Activated CD8-positive, alpha-beta memory T cell treated with anti-CD3 and anti-CD28 coated beads for 24 hours (primary cell): Measurements from ENCODE around the gene SORBS2.
"Not testable (repeated sequence)": the region's sequence is repeated elsewhere in the genome, so short reads cannot be mapped to it uniquely, and the experiment has no call there.

Experiments used
- DNase-seq: peaks from one replicate; pipeline ENCODE4 v3.0.0-alpha.2; 2020

Gene SORBS2

GRCh38 chr4:185708348-185708747, 103.6 kb downstream of the SORBS2 start:
- DNase-seq = no peak

GRCh38 chr4:185707622-185708021, 104.4 kb downstream of the SORBS2 start:
- not testable (repeated sequence) for DNase-seq

GRCh38 chr4:185702147-185702663, 109.8 kb downstream of the SORBS2 start:
- DNase-seq = no peak

GRCh38 chr4:185700630-185701029, 111.4 kb downstream of the SORBS2 start:
- DNase-seq = no peak

- DNase-seq = no peak
These were observed 111.9 kb downstream of the SORBS2 start for GRCh38 chr4:185700048-185700447.

GRCh38 chr4:185697488-185697887, 114.5 kb downstream of the SORBS2 start:
- no peak for DNase-seq

GRCh38 chr4:185695743-185696142, 116.3 kb downstream of the SORBS2 start:
- DNase-seq = no peak

GRCh38 chr4:185693548-185694215, 118.3 kb downstream of the SORBS2 start:
- no peak for DNase-seq

GRCh38 chr4:185689407-185689806, 122.6 kb downstream of the SORBS2 start:
- no peak for DNase-seq

- no peak for DNase-seq
These were observed 126.2 kb downstream of the SORBS2 start for GRCh38 chr4:185685804-185686203.

- DNase-seq = no peak
These were observed 128.1 kb downstream of the SORBS2 start for GRCh38 chr4:185683896-185684295.

GRCh38 chr4:185683222-185683621, 128.8 kb downstream of the SORBS2 start:
- DNase-seq = no peak

- no peak for DNase-seq
These were observed 129.8 kb downstream of the SORBS2 start for GRCh38 chr4:185682236-185682635.

GRCh38 chr4:185681604-185682003, 130.4 kb downstream of the SORBS2 start:
- DNase-seq = no peak

- DNase-seq = no peak
These were observed 131.4 kb downstream of the SORBS2 start for GRCh38 chr4:185680617-185681016.

GRCh38 chr4:185679523-185679922, 132.5 kb downstream of the SORBS2 start:
- no peak for DNase-seq

- DNase-seq = no peak
These were observed 134.2 kb downstream of the SORBS2 start for GRCh38 chr4:185677637-185678314.

- no peak for DNase-seq
These were observed 139.4 kb downstream of the SORBS2 start for GRCh38 chr4:185672618-185673017.

GRCh38 chr4:185672151-185672550, 139.8 kb downstream of the SORBS2 start:
- DNase-seq = no peak

- DNase-seq = no peak
These were observed 140.5 kb downstream of the SORBS2 start for GRCh38 chr4:185671496-185671895.

GRCh38 chr4:185671066-185671465, 140.9 kb downstream of the SORBS2 start:
- no peak for DNase-seq

- no peak for DNase-seq
These were observed 142.7 kb downstream of the SORBS2 start for GRCh38 chr4:185669288-185669687.

GRCh38 chr4:185666156-185666555, 145.8 kb downstream of the SORBS2 start:
- no peak for DNase-seq

- DNase-seq = no peak
These were observed 146.3 kb downstream of the SORBS2 start for GRCh38 chr4:185665655-185666054.

- no peak for DNase-seq
These were observed 147.5 kb downstream of the SORBS2 start for GRCh38 chr4:185664481-185664880.
